ENCODE results near the gene RELN.

DNA sequence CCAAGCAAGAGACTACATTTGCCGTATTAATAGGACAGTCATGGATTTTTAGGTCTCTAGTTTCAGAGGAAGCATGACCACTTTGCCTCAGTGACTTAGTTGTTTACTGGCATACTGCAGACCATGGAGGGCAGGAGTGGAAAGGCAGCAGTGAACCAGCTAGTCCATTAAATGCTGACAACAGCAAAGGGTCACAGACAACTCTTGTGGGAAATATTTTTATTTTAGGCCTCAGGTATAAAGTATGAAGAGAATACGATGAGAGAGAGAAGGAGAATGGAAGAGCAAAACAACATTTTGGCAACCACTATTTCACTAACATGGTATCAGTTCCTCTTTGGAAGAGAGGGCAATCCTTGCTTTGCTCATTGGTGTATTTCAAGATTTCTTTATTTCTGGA is 118.0 kb downstream of the RELN start:
- TF ChIP-seq, protein P1, sequence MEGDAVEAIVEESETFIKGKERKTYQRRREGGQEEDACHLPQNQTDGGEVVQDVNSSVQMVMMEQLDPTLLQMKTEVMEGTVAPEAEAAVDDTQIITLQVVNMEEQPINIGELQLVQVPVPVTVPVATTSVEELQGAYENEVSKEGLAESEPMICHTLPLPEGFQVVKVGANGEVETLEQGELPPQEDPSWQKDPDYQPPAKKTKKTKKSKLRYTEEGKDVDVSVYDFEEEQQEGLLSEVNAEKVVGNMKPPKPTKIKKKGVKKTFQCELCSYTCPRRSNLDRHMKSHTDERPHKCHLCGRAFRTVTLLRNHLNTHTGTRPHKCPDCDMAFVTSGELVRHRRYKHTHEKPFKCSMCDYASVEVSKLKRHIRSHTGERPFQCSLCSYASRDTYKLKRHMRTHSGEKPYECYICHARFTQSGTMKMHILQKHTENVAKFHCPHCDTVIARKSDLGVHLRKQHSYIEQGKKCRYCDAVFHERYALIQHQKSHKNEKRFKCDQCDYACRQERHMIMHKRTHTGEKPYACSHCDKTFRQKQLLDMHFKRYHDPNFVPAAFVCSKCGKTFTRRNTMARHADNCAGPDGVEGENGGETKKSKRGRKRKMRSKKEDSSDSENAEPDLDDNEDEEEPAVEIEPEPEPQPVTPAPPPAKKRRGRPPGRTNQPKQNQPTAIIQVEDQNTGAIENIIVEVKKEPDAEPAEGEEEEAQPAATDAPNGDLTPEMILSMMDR (IDR thresholded peaks at IDR 0.05 in 2 of 3, conservative IDR thresholded peaks at IDR 0.05 in 1 of 3; ENCODE audit: insufficient read depth in 2 of 3, low read depth in 1 of 3, low read length in 3 of 3) = no peak
- TF ChIP-seq CBX2 (IDR thresholded peaks at IDR 0.05; ENCODE audit: insufficient read depth, low read length, poor library complexity, severe bottlenecking) (no peak), POLR2A (conservative IDR thresholded peaks at IDR 0.05) (no peak)
